HG03175 (cell line): ENCODE measurements around the gene MRPL19.

ENCODE experiments used
- ATAC-seq: cut with Tn5 transposase; IDR thresholded peaks from one replicate; pipeline ENCODE4 v1.9.1; 2021; ENCODE audit warnings: mild to moderate bottlenecking, moderate library complexity; ENCODE audit not compliant: unreplicated experiment

MRPL19 gene

DNA sequence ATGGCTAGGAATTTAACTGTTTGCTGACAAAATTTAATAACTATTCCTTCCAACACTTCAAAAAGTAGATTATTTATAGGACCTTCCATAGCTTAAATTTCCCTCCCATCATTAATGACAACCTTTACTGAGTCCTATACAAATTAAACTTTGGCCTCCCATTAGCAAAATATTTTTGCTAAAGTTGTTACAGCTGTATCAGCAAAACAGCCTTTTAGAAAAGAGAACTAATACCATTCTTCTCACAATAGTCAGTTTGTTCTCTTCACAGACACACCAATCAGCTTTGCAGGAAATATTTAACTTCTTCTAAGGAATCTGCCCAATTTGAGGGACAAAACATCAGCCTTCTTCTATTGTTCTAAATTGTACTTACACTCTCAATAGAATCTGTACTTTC, 76.1 kb downstream of the MRPL19 start:
- no peak for ATAC-seq

DNA sequence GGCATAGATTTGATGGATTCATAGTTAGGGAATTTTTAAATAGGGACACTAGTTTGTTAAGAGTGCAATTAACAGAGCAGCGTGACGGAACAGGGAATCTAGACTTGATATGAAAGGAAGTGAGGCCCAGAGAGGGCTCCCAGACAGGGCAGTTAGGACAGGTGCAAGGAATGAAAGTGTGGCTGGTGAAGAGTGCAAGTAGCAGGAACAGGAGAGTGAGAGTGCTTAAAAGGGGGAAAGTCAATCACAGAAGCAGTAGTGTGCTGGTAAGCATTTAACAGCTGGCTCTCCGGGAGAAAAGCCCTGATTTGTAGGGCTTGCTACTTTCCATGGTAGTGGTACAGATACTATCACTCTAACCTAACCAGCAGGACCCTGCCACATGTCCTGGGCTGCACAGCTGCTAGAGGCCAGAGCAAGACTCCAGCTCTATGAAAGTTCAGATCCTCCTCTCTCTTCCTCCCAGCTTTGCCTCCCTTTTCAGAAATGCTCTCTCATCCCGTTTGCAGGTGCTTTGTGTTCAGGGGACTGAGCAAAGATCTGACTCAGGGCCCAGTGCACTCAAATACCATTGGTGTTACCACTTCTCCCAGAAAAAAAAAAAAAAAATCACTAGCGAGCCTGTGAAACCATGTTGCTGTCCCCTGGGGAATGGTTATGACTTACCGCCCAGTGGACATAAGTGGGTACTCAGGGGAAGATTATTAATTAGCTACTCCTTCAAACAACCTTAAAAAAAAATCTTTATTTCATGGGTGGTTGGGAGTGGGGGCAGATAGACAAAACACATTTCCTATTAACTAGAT, 82.2 kb downstream of the MRPL19 start:
- no peak for ATAC-seq

DNA sequence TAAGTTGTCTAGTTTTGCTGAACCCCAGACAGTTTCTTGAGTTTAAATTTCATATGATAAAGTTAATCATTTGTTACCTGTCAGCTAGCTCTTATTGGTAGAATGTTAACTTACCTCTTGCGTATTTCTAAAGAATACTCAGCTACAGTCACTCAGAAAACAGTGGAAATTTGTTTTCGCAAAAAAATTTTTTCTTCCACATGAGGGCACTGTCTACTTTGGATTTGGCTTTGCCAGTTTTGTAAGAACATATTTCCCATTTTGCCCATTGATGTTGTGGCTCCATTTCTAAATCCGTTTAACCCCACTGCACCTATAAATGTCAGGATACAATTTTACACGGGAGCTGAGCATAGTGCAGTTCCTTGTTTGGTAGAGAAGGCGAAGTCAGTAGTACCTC, 83.3 kb downstream of the MRPL19 start:
- ATAC-seq, result no peak

DNA sequence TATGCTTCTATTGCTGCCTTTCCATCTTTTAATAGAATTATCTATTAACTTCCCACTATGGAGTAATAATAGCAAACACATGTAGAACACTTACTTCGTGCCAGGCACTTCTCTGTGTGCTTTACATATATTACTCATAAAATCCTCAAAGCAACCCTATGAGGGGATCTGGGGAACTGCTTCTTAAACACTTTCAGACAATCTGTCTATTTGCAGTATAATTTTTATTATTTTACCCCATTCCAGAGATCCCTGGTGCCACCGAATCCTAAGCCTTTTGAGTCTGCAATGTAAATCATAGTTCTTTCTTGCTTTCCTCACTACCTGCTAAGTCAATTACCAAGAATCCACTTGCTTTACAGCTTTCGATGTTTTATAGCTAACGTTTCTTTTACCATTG, 89.7 kb downstream of the MRPL19 start:
- no peak for ATAC-seq

DNA sequence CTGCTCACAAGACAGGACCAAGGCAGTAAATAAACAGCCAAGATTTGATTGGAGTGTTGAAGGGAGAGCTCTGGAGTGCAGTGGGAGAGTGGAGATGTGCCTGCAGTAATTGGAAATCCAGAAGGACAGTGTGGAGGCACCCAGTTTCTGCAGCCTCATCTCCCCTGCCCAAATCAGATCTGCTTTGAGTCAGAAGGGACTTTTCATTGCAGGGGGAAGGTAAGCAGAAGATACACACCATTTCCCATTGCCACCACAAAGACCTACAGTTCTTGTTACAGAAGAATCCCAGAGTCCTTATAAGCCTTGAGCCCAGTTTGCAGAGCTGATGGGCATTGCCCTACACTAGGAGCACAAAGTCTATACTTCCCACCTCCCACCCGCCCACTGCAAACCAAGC, 91.4 kb downstream of the MRPL19 start:
- ATAC-seq, result no peak
